NCI-H226 (cell line): ENCODE data around the gene CFH.
A peak's percentile ranks its signal among the peaks of the same experiment; 100 is the strongest.
"Not testable (repeated sequence)": the region's sequence is repeated elsewhere in the genome, so short reads cannot be mapped to it uniquely, and the experiment has no call there.

Experiments
- DNase-seq: peaks from one replicate; pipeline ENCODE4 v3.0.0-alpha.2; 2015

CFH gene

DNA sequence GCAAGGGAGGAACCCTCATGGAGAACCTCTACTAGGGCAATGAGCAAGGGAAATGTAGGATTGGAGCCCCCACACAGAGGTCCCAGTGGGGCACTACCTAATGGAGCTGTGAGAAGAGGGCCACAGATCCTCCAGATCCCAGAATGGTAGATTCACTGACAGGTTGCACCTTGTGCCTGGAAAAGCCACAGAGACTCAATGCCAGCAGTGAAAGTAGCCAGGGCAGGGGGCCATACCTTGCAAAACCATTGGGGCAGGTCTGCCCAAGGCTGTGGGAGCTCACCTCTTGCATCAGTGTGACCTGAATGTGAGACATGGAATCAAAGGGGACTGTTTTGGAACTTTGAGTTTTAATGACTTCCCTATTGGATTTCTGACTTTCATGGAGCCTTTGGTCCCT, 17.9 kb downstream of the CFH start:
- no peak for DNase-seq

DNA sequence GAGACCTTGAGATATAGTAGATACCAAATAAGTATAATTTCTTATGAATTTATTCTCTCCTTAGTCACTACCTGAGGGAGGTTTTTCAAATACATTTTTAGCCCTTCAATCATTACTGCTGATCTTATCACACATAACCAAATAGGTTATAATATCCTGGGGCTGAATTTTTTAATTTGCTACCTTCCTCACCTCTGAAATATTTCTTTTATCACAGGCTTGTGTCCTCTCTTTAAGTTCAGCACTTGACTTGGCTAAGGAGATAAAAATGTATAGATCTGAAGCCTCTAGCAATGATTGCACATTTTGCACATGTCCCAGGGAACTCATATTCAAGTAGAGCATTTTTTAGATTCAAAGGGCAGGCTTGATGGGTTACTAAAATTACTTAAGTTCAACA, 23.1 kb downstream of the CFH start:
- no peak for DNase-seq

- DNase-seq: no peak
These were observed 26.1 kb downstream of the CFH start for GRCh38 chr1:196677781-196678509.

DNA sequence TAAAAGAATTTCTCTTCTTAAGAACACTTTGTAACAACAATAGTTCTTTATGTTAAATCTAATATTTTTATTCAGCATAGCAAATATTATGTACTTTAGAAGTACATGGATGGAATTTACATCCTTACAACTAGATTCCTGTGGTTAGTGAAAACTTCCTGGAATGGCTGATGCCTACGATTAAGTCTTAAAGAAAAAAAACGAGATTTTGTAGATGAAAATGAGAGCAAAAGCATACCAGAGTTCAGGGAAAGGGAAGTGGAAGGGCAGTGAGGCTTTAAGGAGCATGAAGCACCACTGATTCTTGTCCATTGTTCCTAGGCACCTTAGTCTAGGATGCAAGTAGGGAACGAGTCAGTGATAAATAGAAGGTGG, 26.7 kb downstream of the CFH start:
- peak; percentile 76 for DNase-seq

- DNase-seq: peak; percentile 48
These were observed 28.3 kb downstream of the CFH start for GRCh38 chr1:196680107-196680506.

GRCh38 chr1:196684476-196684875, 32.6 kb downstream of the CFH start:
- no peak for DNase-seq

- DNase-seq: no peak
These were observed 33.7 kb downstream of the CFH start for GRCh38 chr1:196685506-196685905.

DNA sequence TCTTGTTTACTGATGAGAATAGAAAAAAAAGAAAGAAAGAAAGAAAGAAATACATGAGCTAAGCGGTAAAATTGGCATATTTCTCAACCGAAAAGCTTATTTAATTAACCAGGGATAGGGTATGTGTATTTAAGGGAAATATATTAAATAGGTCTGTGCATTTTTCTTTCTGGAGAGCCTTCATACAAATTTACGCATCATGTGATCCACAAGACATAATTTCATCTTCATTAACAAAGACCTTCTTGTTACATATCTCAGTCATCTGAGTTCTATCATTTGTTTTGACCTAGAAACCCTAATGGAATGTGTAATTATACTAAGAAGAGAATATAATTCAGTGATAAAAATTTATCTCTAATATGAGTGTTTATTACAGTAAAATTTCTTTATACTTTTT, 37.2 kb downstream of the CFH start:
- DNase-seq: no peak

GRCh38 chr1:196690582-196690981, 38.7 kb downstream of the CFH start:
- no peak for DNase-seq

GRCh38 chr1:196698993-196699392, 47.1 kb downstream of the CFH start:
- DNase-seq: peak; percentile 6

DNA sequence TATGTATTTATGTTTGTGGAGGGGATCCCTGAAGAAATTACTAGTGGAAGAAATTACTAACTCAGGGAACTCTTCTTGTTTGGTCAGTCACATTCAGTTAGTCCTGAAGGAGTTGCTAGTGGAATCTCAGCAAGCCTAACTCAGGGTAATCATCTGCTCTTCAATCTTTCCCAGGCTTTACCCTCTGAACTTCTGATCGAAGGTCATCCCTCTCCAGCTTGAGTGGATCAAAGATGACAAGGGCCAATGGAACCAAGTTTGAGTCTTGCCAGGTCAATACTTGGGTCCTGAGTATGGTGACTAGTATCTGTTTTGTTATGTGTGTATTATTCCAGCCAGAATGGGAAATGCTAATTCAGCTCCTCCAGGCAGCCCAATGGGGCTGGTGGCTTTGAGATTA, 49.3 kb downstream of the CFH start:
- DNase-seq: no peak

GRCh38 chr1:196709892-196710291, 58.0 kb downstream of the CFH start:
- DNase-seq: not testable (repeated sequence)

DNA sequence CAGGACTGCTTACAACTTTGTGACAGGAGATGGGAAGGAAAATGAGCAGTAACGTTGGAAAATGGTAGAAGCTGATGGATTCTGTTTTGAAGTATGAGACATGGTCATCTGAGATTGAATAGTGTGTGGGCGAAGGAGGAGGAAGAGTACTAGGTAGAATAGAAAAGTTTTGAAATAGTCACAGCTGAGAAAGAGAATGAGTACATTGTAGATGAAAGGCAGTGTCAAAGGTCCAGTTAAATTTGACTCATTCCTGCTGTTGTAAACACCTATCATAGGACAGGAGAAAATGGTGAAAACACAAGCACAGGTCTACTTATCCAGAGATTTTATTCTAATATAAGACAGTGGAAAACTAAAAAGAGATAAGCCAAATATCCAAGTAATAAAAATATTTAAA, 66.0 kb downstream of the CFH start:
- no peak for DNase-seq

DNA sequence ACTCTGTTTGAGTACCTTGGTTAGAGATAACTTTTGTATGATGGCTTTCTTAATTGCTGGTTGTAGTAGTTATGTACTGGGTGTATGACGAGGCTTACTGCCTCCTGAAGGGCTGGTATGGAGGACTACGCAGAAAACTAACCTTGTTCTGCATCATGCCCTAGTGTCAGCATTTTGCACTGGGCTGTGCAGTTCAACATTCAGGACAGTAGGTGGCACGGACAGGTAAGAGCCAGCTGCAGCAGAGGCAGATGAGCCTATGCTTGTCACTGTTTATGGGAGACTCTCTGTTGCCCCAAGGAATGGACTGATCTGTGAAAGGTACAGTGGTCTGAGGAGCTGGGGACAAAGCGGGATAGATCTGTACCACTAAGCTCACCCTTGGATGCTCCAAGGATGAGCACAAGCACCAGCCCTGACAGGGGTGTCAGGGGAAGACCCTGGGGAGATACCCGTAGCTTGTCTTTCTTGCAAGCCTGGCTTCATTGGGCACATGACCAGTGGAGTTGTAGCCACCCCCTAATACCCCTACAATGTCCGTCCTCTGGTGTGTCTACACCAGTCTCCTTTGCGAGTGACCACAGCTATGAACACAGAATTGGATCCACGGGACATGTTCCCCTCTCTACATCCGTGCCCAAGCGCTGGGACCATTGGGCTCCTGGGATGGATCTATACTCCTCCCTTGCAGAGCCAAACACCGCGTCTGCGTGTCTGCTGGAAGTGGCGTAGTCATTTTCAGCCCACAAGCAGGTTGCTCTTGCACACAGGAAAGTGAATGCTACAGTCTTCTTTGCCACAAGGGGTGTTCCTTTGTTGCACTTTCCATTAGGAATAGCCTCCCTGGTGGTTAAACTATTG, 71.7 kb downstream of the CFH start:
- DNase-seq: peak; percentile 35

GRCh38 chr1:196732526-196732925, 80.7 kb downstream of the CFH start:
- no peak for DNase-seq

DNA sequence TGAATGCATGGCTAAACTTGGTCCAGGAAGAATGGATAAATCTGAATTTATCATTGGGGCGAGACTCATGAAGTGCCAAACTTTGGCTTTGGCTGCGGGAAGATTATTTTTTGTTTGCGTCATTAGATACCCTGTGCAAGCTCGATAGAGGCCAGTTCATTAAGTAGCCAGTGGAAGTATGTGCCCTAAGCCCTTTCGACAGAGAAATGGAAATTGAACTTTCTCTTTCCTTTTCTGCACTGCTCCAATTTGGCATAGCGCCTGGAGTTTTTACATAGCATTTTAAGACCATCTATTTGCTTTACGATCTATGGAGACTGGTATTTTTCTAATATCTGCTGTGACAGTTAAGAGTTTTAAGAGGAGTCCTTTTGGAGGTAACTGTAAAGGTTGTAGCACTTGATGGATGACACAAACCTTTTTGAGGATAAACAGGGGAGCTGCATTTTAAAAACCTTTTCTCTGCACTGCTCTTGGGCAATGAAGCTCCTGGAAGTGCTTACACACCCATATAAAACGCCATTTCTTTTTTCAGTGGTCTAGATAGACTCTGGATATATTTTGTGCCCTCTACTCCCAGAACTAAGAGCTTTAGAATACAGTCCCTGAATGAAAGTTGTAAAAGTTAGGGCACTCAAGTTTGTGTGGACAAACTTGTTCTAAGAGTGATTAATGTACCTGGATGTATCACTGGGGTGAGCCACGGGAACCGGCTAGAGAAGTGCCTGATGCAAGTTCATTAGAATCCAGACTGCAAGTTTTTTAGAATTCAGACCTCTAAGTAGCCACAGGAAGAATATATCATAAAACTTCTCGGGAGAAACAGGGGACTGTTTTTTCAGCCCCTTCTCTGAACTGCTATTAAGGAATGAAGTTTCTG, 81.5 kb downstream of the CFH start:
- DNase-seq: no peak

- no peak for DNase-seq
These were observed 82.2 kb downstream of the CFH start for GRCh38 chr1:196734006-196734405.

DNA sequence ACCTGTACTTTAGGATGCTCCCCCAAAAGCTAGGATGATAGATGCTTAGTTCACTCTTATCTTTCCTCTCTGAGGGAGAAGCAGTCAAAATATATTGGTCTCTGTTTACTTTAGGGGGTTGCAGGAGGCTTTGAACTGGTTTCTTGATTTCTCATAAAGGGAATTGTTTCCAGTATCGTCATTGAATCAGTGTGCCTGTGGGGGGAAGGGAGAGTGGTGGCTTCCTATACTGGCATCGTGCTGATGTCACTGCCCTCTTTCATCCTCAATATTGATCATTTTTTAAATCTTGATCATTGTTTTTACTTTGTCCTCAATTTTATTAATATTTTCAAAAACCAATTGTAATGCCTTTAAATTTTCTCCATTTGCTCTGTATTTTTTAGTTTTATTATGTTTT, 82.6 kb downstream of the CFH start:
- no peak for DNase-seq

GRCh38 chr1:196738730-196739129, 86.9 kb downstream of the CFH start:
- DNase-seq: no peak

GRCh38 chr1:196743244-196743643, 91.4 kb downstream of the CFH start:
- peak; percentile 7 for DNase-seq

DNA sequence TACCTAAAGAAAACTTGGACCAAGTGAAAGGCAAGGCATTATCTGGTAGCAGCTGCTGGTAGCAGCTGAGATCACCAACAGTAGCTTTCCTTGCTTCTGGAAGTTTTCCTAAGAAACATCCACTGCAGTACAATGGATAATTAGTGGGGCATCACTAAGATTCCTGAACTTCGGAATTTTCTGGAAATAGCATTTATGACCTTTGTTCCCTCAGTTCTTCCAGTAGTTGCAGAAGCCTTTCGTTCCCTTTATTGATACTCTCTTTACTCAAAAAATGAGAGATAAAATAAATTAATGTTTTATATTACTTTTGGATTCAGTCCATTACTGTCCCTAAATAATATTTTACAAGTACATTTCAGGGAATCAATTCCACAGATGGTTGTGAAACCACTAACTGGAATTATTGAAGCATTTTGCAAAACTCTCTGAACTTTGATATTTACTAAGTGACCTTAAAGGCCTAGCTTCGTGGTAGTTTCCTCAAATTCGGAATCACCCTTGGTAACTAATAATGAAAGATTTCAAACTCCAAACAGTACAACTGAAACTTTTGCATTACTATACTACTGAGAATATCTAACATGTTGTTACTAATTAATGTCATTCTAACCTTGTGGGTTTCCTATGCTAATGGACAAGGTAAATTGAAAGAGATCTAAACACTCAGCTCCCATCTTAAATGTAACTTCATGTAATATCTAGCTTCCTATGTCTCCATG, 113.3 kb downstream of the CFH start:
- DNase-seq: not testable (repeated sequence)

DNA sequence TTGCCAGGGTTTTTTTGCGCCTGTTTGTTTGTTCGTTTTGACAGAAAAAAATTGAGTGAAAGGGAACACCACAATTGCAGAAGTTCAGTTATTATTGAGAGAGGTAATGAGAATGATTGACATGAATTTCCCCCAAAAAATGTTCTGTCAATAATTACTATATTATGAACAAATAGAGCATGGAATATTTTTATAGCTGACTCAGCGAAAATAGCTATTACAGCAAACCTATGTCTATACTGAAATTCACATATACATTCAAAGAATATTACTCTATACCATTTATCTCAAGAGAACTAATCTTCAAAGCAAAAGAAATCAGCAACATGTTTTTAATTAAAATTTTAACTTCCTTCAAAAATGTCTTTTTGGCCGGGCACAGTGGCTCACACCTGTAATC, 118.0 kb downstream of the CFH start:
- DNase-seq: not testable (repeated sequence)

GRCh38 chr1:196773713-196774112, 121.9 kb downstream of the CFH start:
- no peak for DNase-seq
